Measurements from ENCODE around the gene MTUS2. TPM values are rescaled to one million over a fixed set of nuclear protein-coding genes. Genes with fewer than 3 reads are reported as not detected.

The MTUS2 gene
- total and polyA plus RNA-seq, 10 of the 15 experiments (the other 5 are each of a cell fraction or from before 2014, with no cell fraction given): under 0.01 to 0.05 (median 0.02) TPM; not detected in 6

DNA sequence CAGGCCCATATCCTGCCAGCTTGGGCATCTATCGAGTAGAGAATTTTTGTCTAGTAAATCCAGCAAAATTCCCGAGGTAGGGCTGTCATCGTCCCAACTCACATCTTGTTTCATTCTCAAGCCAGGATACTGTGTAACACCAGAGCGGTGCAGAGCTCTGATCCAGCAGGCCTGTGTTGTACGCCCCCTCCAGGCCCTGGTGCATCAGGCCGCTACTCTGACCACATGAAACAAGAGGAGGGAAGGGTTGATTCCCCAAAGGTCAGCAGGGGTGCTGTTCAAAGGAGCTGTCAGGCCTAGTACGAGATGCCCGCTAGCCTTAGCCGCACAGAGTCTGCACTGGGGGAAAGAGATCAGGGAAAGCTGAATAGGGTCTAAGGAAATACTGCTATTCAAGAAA lies 499.3 kb downstream of the MTUS2 start (continued):
- no peak for TF ChIP-seq NRF1 (conservative IDR thresholded peaks at IDR 0.05; ENCODE audit: low read depth, low read length)
- TF ChIP-seq RAD51 (IDR thresholded peaks at IDR 0.05): no peak
- no peak for TF ChIP-seq NFIC (IDR thresholded peaks at IDR 0.05; ENCODE audit: low read depth, low read length)
- no peak for TF ChIP-seq WRNIP1 (IDR thresholded peaks at IDR 0.05; ENCODE audit: borderline replicate concordance, low read depth, low read length)
- no peak for TF ChIP-seq RCOR1 (conservative IDR thresholded peaks at IDR 0.05; ENCODE audit: low read depth, low read length)
- TF ChIP-seq YBX1 (IDR thresholded peaks at IDR 0.05): no peak
- no peak for TF ChIP-seq IKZF2 (IDR thresholded peaks at IDR 0.05)

DNA sequence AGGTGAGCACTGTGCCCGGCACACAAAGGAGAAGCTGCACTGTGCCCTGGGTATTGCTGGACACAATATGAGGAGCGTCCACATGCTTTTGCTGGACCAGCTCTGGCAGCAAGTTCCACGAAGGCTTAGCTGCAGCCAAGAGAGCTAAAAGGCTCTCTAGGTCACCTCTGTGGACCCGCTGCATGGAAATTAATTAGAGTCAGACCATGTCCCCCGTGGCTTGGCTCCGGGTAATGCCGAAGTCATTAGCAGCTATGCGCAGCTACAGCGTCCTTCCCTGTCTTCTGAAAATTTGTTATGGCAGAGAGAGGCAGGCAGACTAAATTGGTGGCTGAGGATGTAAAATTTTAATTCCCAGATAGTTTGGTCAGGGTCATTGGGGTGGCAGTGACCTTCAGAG lies 503.8 kb downstream of the MTUS2 start:
- Histone ChIP-seq H3K36me3 (ENCODE audit: control insufficient read depth in 2 of 2, insufficient read depth in 2 of 2, low read length in 1 of 2) (no peaks in the 10 kb centered on the region), H3K27ac (ENCODE audit: control insufficient read depth, insufficient read depth) (no peak overlapping the region), H4K20me1 (ENCODE audit: control insufficient read depth, insufficient read depth) (no peaks in the 10 kb centered on the region), H3K4me3 (no peak overlapping the region), H3K9ac (ENCODE audit: control insufficient read depth, insufficient read depth, low read length) (no peak overlapping the region), H3K4me1 (ENCODE audit: control insufficient read depth, insufficient read depth, low read length) (no peaks in the 10 kb centered on the region), H2AFZ (ENCODE audit: control insufficient read depth, low read depth, low read length) (no peak overlapping the region), H3K9me3 (replicated peaks; ENCODE audit: control insufficient read depth, insufficient read depth, low read length) (no peaks in the 10 kb centered on the region), H3K4me2 (ENCODE audit: control insufficient read depth, insufficient read depth) (no peak overlapping the region), H3K27me3 (replicated peaks in 1 of 2; ENCODE audit: control insufficient read depth in 2 of 2, insufficient read depth in 2 of 2, low read length in 1 of 2) (no peaks in the 10 kb centered on the region), H3K79me2 (ENCODE audit: control insufficient read depth, insufficient read depth, low read length) (no peaks in the 10 kb centered on the region)
- SMC1A ChIA-PET (ENCODE audit: uncharacterized antibody, unreplicated experiment): interaction anchor here (0.5 kb wide), 1 partner anchor 48 kb away, joined by 3 read pairs; no protein-coding TSS in a partner anchor
- POLR2A ChIA-PET: no interaction called here
- CTCF ChIA-PET: no interaction called here
- in situ Hi-C loops (cut with MboI): no loop called here
- WGBS (ENCODE audit: insufficient coverage, insufficient replicate concordance, low lambda C conversion rate, missing lambda C conversion rate): 55% methylated on average over 9 of the region's 9 CpGs
- no peak for DNase-seq (ENCODE audit: low read depth, low spot score)
- BruUV-seq (replicated peaks): no TSS peak
- intact Hi-C loops (cut with micrococcal nuclease; ENCODE audit: unreplicated experiment): no loop called here
- no peak for TF ChIP-seq PML (IDR thresholded peaks at IDR 0.05; ENCODE audit: low read length)
- TF ChIP-seq NFYA (IDR thresholded peaks at IDR 0.05; ENCODE audit: borderline replicate concordance, low read depth, low read length): no peak
- no peak for TF ChIP-seq EGR1 (IDR thresholded peaks at IDR 0.05; ENCODE audit: borderline replicate concordance in 1 of 2, low read depth in 2 of 2, low read length in 2 of 2)
- TF ChIP-seq POLR2A (IDR thresholded peaks at IDR 0.05; ENCODE audit: low read depth, low read length): no peak
- TF ChIP-seq GABPA (IDR thresholded peaks at IDR 0.05; ENCODE audit: low read depth): no peak
- TF ChIP-seq RAD21 (IDR thresholded peaks at IDR 0.05; ENCODE audit: insufficient read depth, low read depth, low read length): no peak
- no peak for TF ChIP-seq SIN3A (IDR thresholded peaks at IDR 0.05; ENCODE audit: low read depth, low read length)
- TF ChIP-seq, protein P1, sequence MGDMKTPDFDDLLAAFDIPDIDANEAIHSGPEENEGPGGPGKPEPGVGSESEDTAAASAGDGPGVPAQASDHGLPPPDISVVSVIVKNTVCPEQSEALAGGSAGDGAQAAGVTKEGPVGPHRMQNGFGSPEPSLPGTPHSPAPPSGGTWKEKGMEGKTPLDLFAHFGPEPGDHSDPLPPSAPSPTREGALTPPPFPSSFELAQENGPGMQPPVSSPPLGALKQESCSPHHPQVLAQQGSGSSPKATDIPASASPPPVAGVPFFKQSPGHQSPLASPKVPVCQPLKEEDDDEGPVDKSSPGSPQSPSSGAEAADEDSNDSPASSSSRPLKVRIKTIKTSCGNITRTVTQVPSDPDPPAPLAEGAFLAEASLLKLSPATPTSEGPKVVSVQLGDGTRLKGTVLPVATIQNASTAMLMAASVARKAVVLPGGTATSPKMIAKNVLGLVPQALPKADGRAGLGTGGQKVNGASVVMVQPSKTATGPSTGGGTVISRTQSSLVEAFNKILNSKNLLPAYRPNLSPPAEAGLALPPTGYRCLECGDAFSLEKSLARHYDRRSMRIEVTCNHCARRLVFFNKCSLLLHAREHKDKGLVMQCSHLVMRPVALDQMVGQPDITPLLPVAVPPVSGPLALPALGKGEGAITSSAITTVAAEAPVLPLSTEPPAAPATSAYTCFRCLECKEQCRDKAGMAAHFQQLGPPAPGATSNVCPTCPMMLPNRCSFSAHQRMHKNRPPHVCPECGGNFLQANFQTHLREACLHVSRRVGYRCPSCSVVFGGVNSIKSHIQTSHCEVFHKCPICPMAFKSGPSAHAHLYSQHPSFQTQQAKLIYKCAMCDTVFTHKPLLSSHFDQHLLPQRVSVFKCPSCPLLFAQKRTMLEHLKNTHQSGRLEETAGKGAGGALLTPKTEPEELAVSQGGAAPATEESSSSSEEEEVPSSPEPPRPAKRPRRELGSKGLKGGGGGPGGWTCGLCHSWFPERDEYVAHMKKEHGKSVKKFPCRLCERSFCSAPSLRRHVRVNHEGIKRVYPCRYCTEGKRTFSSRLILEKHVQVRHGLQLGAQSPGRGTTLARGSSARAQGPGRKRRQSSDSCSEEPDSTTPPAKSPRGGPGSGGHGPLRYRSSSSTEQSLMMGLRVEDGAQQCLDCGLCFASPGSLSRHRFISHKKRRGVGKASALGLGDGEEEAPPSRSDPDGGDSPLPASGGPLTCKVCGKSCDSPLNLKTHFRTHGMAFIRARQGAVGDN (IDR thresholded peaks at IDR 0.05): no peak
- TF ChIP-seq STAT3 (IDR thresholded peaks at IDR 0.05; ENCODE audit: low read depth, low read length): no peak
- no peak for TF ChIP-seq PAX5 (IDR thresholded peaks at IDR 0.05; ENCODE audit: borderline replicate concordance, low read depth, low read length)
- no peak for TF ChIP-seq STAT1 (conservative IDR thresholded peaks at IDR 0.05)
- no peak for TF ChIP-seq NFIC (IDR thresholded peaks at IDR 0.05; ENCODE audit: low read depth, low read length)
- no peak for TF ChIP-seq SREBF1 (IDR thresholded peaks at IDR 0.05; ENCODE audit: low read length)
- RAD21 ChIA-PET (ENCODE audit: unreplicated experiment): no interaction called here
- FAIRE-seq: no peak
- no peak for ATAC-seq
